NCI-H2196 treated with DMSO at 0.1 percent for 48 hours (cell line): ENCODE measurements around the gene ST8SIA4.

Source experiments
- DNase-seq: peaks from one replicate; lab custom pipeline; 2025; ENCODE audit not compliant: unreplicated experiment; lab: John Stamatoyannopoulos, UW

The ST8SIA4 gene

GRCh38 chr5:100872408-100873190 is 30.5 kb downstream of the ST8SIA4 start:
- DNase-seq: no peak

- no peak for DNase-seq
These were observed 36.0 kb downstream of the ST8SIA4 start for GRCh38 chr5:100867039-100867562.

- DNase-seq: no peak
These were observed 38.2 kb downstream of the ST8SIA4 start for GRCh38 chr5:100864931-100865330.

- no peak for DNase-seq
These were observed 39.3 kb downstream of the ST8SIA4 start for GRCh38 chr5:100863739-100864138.

- DNase-seq: no peak
These were observed 41.9 kb downstream of the ST8SIA4 start for GRCh38 chr5:100861148-100861547.

- DNase-seq: no peak
These were observed 42.7 kb downstream of the ST8SIA4 start for GRCh38 chr5:100860407-100860806.

GRCh38 chr5:100858987-100859545 is 44.0 kb downstream of the ST8SIA4 start:
- DNase-seq: no peak

GRCh38 chr5:100856462-100856861 is 46.6 kb downstream of the ST8SIA4 start:
- no peak for DNase-seq

- DNase-seq: no peak
These were observed 47.1 kb downstream of the ST8SIA4 start for GRCh38 chr5:100855937-100856430.

GRCh38 chr5:100855295-100855694 is 47.8 kb downstream of the ST8SIA4 start:
- DNase-seq: no peak

- DNase-seq: no peak
These were observed 48.5 kb downstream of the ST8SIA4 start for GRCh38 chr5:100854591-100854990.

- DNase-seq: no peak
These were observed 49.5 kb downstream of the ST8SIA4 start for GRCh38 chr5:100853582-100853981.

GRCh38 chr5:100852988-100853449 is 50.1 kb downstream of the ST8SIA4 start:
- DNase-seq: no peak

GRCh38 chr5:100852051-100852450 is 51.0 kb downstream of the ST8SIA4 start:
- no peak for DNase-seq

GRCh38 chr5:100846772-100847171 is 56.3 kb downstream of the ST8SIA4 start:
- no peak for DNase-seq

GRCh38 chr5:100842080-100842479 is 61.0 kb downstream of the ST8SIA4 start:
- DNase-seq: no peak

GRCh38 chr5:100841358-100842076 is 61.6 kb downstream of the ST8SIA4 start:
- DNase-seq: no peak

- DNase-seq: no peak
These were observed 62.3 kb downstream of the ST8SIA4 start for GRCh38 chr5:100840789-100841188.

GRCh38 chr5:100840370-100840769 is 62.7 kb downstream of the ST8SIA4 start:
- DNase-seq: no peak

GRCh38 chr5:100838048-100838473 is 65.0 kb downstream of the ST8SIA4 start:
- no peak for DNase-seq

GRCh38 chr5:100834519-100834918 is 68.6 kb downstream of the ST8SIA4 start:
- DNase-seq: no peak
